ENCODE measurements around the gene CCNJ. TPM values are rescaled to one million over a fixed set of nuclear protein-coding genes. Genes with fewer than 3 reads are reported as not detected.

The CCNJ gene
- total and polyA plus RNA-seq, 12 donors = 1.7 to 3.6 (median 2.5) TPM

GRCh38 chr10:96041146-96041545 is 2.2 kb upstream of the CCNJ start:
- no peak for TF ChIP-seq CTCF (IDR thresholded peaks at IDR 0.05)
- no peak for ATAC-seq
- peaks cover 0 to 23% (median 16%) of the 10 kb centered on the region in 9 donors for H3K4me1 ChIP-seq
- intact Hi-C loops (cut with DNase I) = loop anchor here in 4 of 10 donors (5.0 to 10.0 kb wide), 6 partner anchors 46 to 346 kb away; partner anchors contain the start of genes ZNF518A (in 2 of the 4) and TCTN3 (in 1 of the 4)
- no peak overlapping the region for H3K4me3 ChIP-seq
- no peak overlapping the region for H3K27ac ChIP-seq
- peaks cover 0 to 3% (median 0%) of the 10 kb centered on the region in 9 donors for H3K36me3 ChIP-seq
- H3K27me3 ChIP-seq = no peaks in the 10 kb centered on the region
- DNase-seq = no peak
- 95% methylated on average over 11 of the region's 11 CpGs for WGBS, 2 donors
- H3K9me3 ChIP-seq = no peaks in the 10 kb centered on the region

DNA sequence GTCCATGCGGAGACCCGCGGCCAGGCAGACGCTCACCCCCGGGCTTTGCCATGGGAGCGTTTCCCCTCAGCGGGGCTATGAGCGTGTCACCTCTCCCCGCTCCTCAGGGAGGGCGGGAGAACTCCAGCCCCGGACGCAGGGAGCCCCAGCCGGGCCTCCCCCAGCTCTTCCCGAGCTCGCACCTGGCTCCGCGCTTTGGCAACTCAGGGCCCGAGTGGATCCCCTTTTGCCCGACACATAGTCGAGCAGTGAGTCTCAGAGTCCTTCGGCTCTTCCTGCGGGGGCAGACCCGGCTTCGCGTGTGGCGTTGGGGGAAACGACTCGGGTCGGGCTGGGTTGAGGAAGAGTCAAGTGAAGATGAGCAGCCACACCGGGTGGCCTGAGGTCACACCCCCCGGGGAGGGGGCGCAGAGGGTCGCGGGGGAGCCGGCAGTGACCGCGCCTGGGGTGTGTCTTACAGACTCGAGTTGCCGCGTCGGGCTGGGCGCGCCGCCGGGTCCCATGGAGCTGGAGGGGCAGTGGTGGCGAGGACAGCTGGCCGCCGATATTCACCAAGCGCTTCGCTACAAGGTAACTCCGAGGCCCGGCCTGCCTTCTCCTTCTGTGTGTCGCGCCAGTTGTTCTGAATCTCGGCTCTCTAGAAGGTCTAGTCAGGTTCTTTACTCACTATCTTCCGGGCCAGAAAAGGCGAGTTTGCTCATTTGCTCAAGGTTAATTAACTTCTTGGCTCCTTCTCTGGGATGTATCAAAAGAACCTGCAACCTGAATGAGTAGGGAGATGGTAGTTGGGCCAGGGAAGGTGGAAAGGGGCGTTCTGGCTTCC is 721 bp downstream of the CCNJ start:
- peak; percentile 26 to 50 for DNase-seq
- H3K9me3 ChIP-seq = no peaks in the 10 kb centered on the region
- H3K4me3 ChIP-seq = peak overlapping the region; percentile 52 to 92 (median 84)
- intact Hi-C loops (cut with DNase I) = loop anchor here in 5 of 10 donors (1.0 to 10.0 kb wide), 8 partner anchors 43 to 349 kb away; partner anchors contain the start of genes ZNF518A (in 3 of the 5) and TCTN3 (in 1 of the 5)
- peak overlapping the region in 9 of 10 donors; percentile 79 to 94 (median 89) for H3K27ac ChIP-seq
- no peak for TF ChIP-seq CTCF (IDR thresholded peaks at IDR 0.05)
- H3K4me1 ChIP-seq = peaks cover 0 to 28% (median 19%) of the 10 kb centered on the region in 9 donors
- H3K36me3 ChIP-seq = peaks cover 0 to 25% (median 0%) of the 10 kb centered on the region in 9 donors
- peak; percentile 52 to 81 (median 68) for ATAC-seq
- no peaks in the 10 kb centered on the region for H3K27me3 ChIP-seq
- 2% methylated on average over 57 to 58 of the region's 58 CpGs for WGBS, 2 donors

- Histone ChIP-seq H3K4me3 (peak overlapping the region in 9 of 10 donors; percentile 52 to 92 (median 82)), H3K4me1 (peaks cover 0 to 28% (median 19%) of the 10 kb centered on the region in 9 donors), H3K36me3 (peaks cover 0 to 27% (median 0%) of the 10 kb centered on the region in 9 donors), H3K27ac (peak overlapping the region in 4 of 10 donors; percentile 79 to 94 (median 90)), H3K27me3 (no peaks in the 10 kb centered on the region), H3K9me3 (no peaks in the 10 kb centered on the region)
- ATAC-seq = no peak
- 52 to 60% methylated on average over 8 of the region's 8 CpGs for WGBS, 2 donors
- TF ChIP-seq CTCF (IDR thresholded peaks at IDR 0.05) = no peak
- intact Hi-C loops (cut with DNase I) = loop anchor here in 4 of 10 donors (5.0 to 10.0 kb wide), 6 partner anchors 43 to 350 kb away; partner anchors contain the start of genes ZNF518A (in 2 of the 4) and TCTN3 (in 1 of the 4)
- no peak for DNase-seq
Measured at GRCh38 chr10:96044736-96045135, 1.4 kb downstream of the CCNJ start.

- Histone ChIP-seq H3K9me3 (no peaks in the 10 kb centered on the region), H3K36me3 (peaks cover 0 to 45% (median 0%) of the 10 kb centered on the region in 9 donors), H3K27ac (no peak overlapping the region), H3K4me1 (peaks cover 0 to 28% (median 19%) of the 10 kb centered on the region in 9 donors), H3K27me3 (no peaks in the 10 kb centered on the region), H3K4me3 (no peak overlapping the region)
- TF ChIP-seq CTCF (IDR thresholded peaks at IDR 0.05) = no peak
- WGBS, 2 donors = 63 to 77% methylated on average over 1 of the region's 1 CpG
- no peak for DNase-seq
- intact Hi-C loops (cut with DNase I) = loop anchor here in 2 of 10 donors (10.0 kb wide), 2 partner anchors 88 to 352 kb away; partner anchors contain the start of genes TCTN3 (in 1 of the 2) and ZNF518A (in 1 of the 2)
- ATAC-seq = no peak
Measured at GRCh38 chr10:96046546-96046945, 3.2 kb downstream of the CCNJ start.

All from heart right ventricle (tissue), 16 donors.